Suprapubic skin (tissue), 4 donors: ENCODE measurements around the gene TEDC1.

Experiments
- EP300 ChIP-seq: sonication (generic); formaldehyde crosslinking; IDR thresholded peaks from one replicate; pipeline ENCODE4 v1.6.1; 2017; ENCODE audit warnings: antibody characterized with exemption
- POLR2A ChIP-seq, 2 donors: fragments of 450-650 bp; IDR thresholded peaks; one replicate each; pipeline ENCODE4 v1.6.1; 2017; ENCODE audit warnings: antibody characterized with exemption in 2 of 2, mild to moderate bottlenecking in 2 of 2, moderate library complexity in 2 of 2
- POLR2AphosphoS5 ChIP-seq, 3 donors: sonication (generic); formaldehyde crosslinking; IDR thresholded peaks; one replicate each; pipeline ENCODE4 v1.6.1; 2017; ENCODE audit warnings: antibody characterized with exemption in 3 of 3
- TF ChIP-seq, protein P1 (sequence below), 2 donors: fragments of 200-600 bp in 1 of 2; fragments of 450-650 bp in 1 of 2; sonication (generic) in 1 of 2; IDR thresholded peaks; one replicate each; pipeline ENCODE4 v1.5.1; 2016 to 2019; ENCODE audit warnings: antibody characterized with exemption in 2 of 2, mild to moderate bottlenecking in 1 of 2, moderate library complexity in 1 of 2

DNA sequence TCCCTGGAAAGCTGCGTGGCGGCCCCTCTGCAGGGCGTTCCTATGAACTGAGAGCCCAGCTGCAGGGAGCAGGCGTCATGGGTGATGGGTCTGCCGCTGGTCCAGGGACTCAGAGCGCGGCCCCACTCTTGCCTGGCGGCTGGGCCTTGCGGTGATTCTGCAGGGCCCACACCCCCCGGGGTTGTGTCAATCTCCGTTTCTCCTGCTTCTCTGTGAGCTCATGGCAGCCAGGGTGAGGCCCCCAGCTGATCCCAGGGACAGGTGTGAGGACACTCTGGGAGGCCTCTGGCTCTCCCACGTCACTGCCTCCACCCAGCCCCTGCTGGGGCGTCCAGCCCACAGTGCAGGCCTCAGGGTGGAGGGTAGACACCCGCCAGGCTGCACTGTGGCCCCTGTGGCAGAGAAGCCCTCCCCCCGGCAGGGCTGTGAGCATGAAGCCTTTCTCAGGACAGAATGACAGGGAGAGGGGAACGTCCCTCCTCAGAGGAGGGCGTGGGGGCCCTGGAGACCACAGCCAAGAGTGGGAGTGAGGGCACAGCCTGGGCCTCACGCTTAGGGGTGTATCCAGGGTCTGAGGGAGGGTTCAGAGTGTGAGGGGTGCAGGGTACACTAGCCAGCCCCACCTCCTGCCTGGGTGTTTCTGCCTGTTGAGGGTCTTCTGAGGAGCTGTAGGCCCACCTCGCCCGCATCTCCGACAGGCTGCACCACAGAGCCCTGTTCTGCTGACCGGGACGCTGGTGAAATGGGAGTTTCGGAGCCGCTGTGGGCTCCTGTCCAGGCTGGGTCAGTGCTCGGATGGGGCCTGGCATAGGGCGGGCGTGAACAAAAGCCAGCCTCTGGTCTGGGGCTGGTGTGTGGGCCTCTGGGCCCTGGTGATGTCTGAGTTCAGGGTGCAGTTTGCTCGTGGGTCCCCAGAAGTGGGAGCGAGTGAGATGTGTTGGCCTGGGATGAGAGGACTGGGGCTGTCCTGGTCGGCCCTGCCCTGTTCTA lies 43.1 kb upstream of the TEDC1 start:
- TF ChIP-seq POLR2AphosphoS5 (IDR thresholded peaks at IDR 0.05) (no peak), POLR2A (IDR thresholded peaks at IDR 0.05) (no peak), EP300 (no peak)
- TF ChIP-seq, protein P1, sequence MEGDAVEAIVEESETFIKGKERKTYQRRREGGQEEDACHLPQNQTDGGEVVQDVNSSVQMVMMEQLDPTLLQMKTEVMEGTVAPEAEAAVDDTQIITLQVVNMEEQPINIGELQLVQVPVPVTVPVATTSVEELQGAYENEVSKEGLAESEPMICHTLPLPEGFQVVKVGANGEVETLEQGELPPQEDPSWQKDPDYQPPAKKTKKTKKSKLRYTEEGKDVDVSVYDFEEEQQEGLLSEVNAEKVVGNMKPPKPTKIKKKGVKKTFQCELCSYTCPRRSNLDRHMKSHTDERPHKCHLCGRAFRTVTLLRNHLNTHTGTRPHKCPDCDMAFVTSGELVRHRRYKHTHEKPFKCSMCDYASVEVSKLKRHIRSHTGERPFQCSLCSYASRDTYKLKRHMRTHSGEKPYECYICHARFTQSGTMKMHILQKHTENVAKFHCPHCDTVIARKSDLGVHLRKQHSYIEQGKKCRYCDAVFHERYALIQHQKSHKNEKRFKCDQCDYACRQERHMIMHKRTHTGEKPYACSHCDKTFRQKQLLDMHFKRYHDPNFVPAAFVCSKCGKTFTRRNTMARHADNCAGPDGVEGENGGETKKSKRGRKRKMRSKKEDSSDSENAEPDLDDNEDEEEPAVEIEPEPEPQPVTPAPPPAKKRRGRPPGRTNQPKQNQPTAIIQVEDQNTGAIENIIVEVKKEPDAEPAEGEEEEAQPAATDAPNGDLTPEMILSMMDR (IDR thresholded peaks at IDR 0.05): no peak
